SU-DHL-6 (cell line): ENCODE results near the gene FIBP.

Experiments
- EZH2phosphoT487 ChIP-seq: fragments of 200-600 bp; sonication (generic), shearing (Covaris generic); conservative IDR thresholded peaks from 2 replicates; pipeline ENCODE4 v1.6.1; 2018; ENCODE audit warnings: mild to moderate bottlenecking, antibody characterized with exemption, low read length, moderate library complexity, mixed read lengths
- TF ChIP-seq, protein P1 (sequence below): fragments of 200-600 bp; sonication (generic); IDR thresholded peaks from one replicate; pipeline ENCODE4 v1.5.1; 2017; ENCODE audit warnings: antibody characterized with exemption, mild to moderate bottlenecking, low read length, moderate library complexity; ENCODE audit not compliant: insufficient read depth, poor library complexity, severe bottlenecking

DNA sequence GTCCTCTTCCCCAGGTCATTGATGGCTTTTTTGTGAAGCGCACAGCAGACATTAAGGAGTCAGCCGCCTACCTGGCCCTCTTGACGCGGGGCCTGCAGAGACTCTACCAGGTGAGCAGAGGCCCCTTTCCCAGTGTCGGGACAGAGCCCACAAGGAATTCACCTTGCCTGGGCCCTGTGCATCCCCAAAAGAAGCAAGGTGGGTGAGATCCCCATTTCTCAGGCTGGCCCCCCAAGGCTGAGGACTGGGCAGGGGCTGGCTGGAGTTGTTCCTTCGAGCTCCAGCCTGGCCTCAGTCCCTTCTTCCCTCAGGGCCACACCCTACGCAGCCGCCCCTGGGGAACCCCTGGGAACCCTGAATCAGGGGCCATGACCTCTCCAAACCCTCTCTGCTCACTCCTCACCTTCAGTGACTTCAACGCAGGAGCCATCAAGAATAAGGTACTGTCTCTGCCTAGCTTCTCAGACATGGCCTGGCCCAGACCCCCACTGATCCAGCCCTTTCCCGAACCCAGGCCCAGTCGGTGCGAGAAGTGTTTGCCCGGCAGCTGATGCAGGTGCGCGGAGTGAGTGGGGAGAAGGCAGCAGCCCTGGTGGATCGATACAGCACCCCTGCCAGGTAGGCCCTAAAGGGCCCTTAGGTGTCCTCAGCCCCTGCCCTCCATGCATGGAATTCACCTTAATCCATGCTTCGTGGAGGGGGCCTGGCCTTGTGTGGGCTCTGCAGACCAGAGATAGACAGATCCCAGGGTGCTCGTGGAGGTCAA is 23.4 kb downstream of the FIBP start:
- TF ChIP-seq, protein P1, sequence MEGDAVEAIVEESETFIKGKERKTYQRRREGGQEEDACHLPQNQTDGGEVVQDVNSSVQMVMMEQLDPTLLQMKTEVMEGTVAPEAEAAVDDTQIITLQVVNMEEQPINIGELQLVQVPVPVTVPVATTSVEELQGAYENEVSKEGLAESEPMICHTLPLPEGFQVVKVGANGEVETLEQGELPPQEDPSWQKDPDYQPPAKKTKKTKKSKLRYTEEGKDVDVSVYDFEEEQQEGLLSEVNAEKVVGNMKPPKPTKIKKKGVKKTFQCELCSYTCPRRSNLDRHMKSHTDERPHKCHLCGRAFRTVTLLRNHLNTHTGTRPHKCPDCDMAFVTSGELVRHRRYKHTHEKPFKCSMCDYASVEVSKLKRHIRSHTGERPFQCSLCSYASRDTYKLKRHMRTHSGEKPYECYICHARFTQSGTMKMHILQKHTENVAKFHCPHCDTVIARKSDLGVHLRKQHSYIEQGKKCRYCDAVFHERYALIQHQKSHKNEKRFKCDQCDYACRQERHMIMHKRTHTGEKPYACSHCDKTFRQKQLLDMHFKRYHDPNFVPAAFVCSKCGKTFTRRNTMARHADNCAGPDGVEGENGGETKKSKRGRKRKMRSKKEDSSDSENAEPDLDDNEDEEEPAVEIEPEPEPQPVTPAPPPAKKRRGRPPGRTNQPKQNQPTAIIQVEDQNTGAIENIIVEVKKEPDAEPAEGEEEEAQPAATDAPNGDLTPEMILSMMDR = no peak
- TF ChIP-seq EZH2phosphoT487 = no peak
